Measurements from ENCODE around the gene NABP2. TPM values are rescaled to one million over a fixed set of nuclear protein-coding genes. Genes with fewer than 3 reads are reported as not detected.

The NABP2 gene
- polyA plus RNA-seq, 1 donor from 2014 or later: 54.3 TPM

- Histone ChIP-seq H3K4me3 (ENCODE audit: low read length) (no peak overlapping the region), H3K36me3 (ENCODE audit: insufficient read depth, low read length) (peaks cover 6% of the 10 kb centered on the region), H3F3A (ENCODE audit: insufficient read depth, low read length, poor library complexity, severe bottlenecking) (no peaks in the 10 kb centered on the region), H4K20me1 (ENCODE audit: insufficient read depth) (no peaks in the 10 kb centered on the region), H3K9me3 (ENCODE audit: low read length) (no peaks in the 10 kb centered on the region), H3K27ac (ENCODE audit: low read length) (no peak overlapping the region), H3K9me2 (ENCODE audit: insufficient read depth, low read length) (no peaks in the 10 kb centered on the region), H3K9ac (ENCODE audit: low read length) (no peak overlapping the region), H3K4me2 (ENCODE audit: low read length) (no peak overlapping the region), H3K79me2 (replicated peaks; ENCODE audit: insufficient read depth, low read length) (no peaks in the 10 kb centered on the region), H2AFZ (ENCODE audit: low read depth, low read length) (no peak overlapping the region), H3K27me3 (ENCODE audit: insufficient read depth, low read depth, low read length) (no peaks in the 10 kb centered on the region)
- no peak for TF ChIP-seq RAD21 (conservative IDR thresholded peaks at IDR 0.05)
- TF ChIP-seq TAF1 (IDR thresholded peaks at IDR 0.05; ENCODE audit: low read depth): no peak
- TF ChIP-seq POLR2AphosphoS5 (IDR thresholded peaks at IDR 0.05): no peak
- no peak for TF ChIP-seq SMC3 (conservative IDR thresholded peaks at IDR 0.05; ENCODE audit: poor library complexity)
- no peak for TF ChIP-seq CTCF (IDR thresholded peaks at IDR 0.05; ENCODE audit: poor library complexity, severe bottlenecking)
- TF ChIP-seq MXI1 (conservative IDR thresholded peaks at IDR 0.05; ENCODE audit: poor library complexity, severe bottlenecking): no peak
- TF ChIP-seq EP300 (conservative IDR thresholded peaks at IDR 0.05; ENCODE audit: poor library complexity, severe bottlenecking): no peak
- no peak for TF ChIP-seq EZH2 (IDR thresholded peaks at IDR 0.05; ENCODE audit: borderline replicate concordance, insufficient read depth, low read length, poor library complexity, severe bottlenecking)
- TF ChIP-seq REST (IDR thresholded peaks at IDR 0.05; ENCODE audit: borderline replicate concordance): no peak
Measured at GRCh38 chr12:56204275-56204674, 19.9 kb upstream of the NABP2 start.

- no peak overlapping the region for H3K4me2 ChIP-seq (ENCODE audit: low read length)
- H2AFZ ChIP-seq (ENCODE audit: low read depth, low read length): no peak overlapping the region
- no peaks in the 10 kb centered on the region for H3K79me2 ChIP-seq (replicated peaks; ENCODE audit: insufficient read depth, low read length)
- no peaks in the 10 kb centered on the region for H4K20me1 ChIP-seq (ENCODE audit: insufficient read depth)
- no peaks in the 10 kb centered on the region for H3F3A ChIP-seq (ENCODE audit: insufficient read depth, low read length, poor library complexity, severe bottlenecking)
- TF ChIP-seq MXI1 (conservative IDR thresholded peaks at IDR 0.05; ENCODE audit: poor library complexity, severe bottlenecking) (no peak), REST (IDR thresholded peaks at IDR 0.05; ENCODE audit: borderline replicate concordance) (no peak), EZH2 (IDR thresholded peaks at IDR 0.05; ENCODE audit: borderline replicate concordance, insufficient read depth, low read length, poor library complexity, severe bottlenecking) (no peak), RAD21 (conservative IDR thresholded peaks at IDR 0.05) (no peak), EP300 (conservative IDR thresholded peaks at IDR 0.05; ENCODE audit: poor library complexity, severe bottlenecking) (no peak), TAF1 (IDR thresholded peaks at IDR 0.05; ENCODE audit: low read depth) (no peak), POLR2AphosphoS5 (IDR thresholded peaks at IDR 0.05) (no peak), CTCF (IDR thresholded peaks at IDR 0.05; ENCODE audit: poor library complexity, severe bottlenecking) (no peak), SMC3 (conservative IDR thresholded peaks at IDR 0.05; ENCODE audit: poor library complexity) (no peak)
- H3K9ac ChIP-seq (ENCODE audit: low read length): no peak overlapping the region
- no peaks in the 10 kb centered on the region for H3K27me3 ChIP-seq (ENCODE audit: insufficient read depth, low read depth, low read length)
- peaks cover 6% of the 10 kb centered on the region for H3K36me3 ChIP-seq (ENCODE audit: insufficient read depth, low read length)
- no peaks in the 10 kb centered on the region for H3K9me2 ChIP-seq (ENCODE audit: insufficient read depth, low read length)
- no peak overlapping the region for H3K4me3 ChIP-seq (ENCODE audit: low read length)
- no peak overlapping the region for H3K27ac ChIP-seq (ENCODE audit: low read length)
- H3K9me3 ChIP-seq (ENCODE audit: low read length): no peaks in the 10 kb centered on the region
Measured at GRCh38 chr12:56205445-56205844, 18.7 kb upstream of the NABP2 start.

Data from neural cell (in vitro differentiated cells).